Mesenchymal stem cell (in vitro differentiated cells and primary cell): Measurements from ENCODE around the gene TNRC6C.
A peak's percentile ranks its signal among the peaks of the same experiment; 100 is the strongest.

ENCODE experiments used
- DNase-seq: peaks from one replicate; pipeline ENCODE4 v3.0.0-alpha.2; 2013
- H2AFZ ChIP-seq: one replicate; pipeline ENCODE4 v1.6.1; 2013; ENCODE audit warnings: low read depth, mild to moderate bottlenecking, control low read depth, inconsistent platforms, low read length, moderate library complexity
- H2AK5ac ChIP-seq: 2 replicates; pipeline ENCODE4 v1.6.1; 2013; ENCODE audit warnings: low read length, moderate library complexity, mild to moderate bottlenecking, inconsistent platforms; ENCODE audit not compliant: severe bottlenecking
- H2BK120ac ChIP-seq: one replicate; pipeline ENCODE4 v1.6.1; 2013; ENCODE audit warnings: low read depth, mild to moderate bottlenecking, inconsistent platforms, low read length, moderate library complexity
- H2BK12ac ChIP-seq, 2 experiments: one replicate each; pipeline ENCODE4 v1.6.1; 2013; ENCODE audit warnings: inconsistent platforms in 2 of 2, low read length in 2 of 2, mild to moderate bottlenecking in 2 of 2, moderate library complexity in 2 of 2, control low read depth in 1 of 2
- H2BK15ac ChIP-seq: one replicate; pipeline ENCODE4 v1.6.1; 2013; ENCODE audit warnings: mild to moderate bottlenecking, low read depth, inconsistent platforms; ENCODE audit not compliant: poor library complexity, severe bottlenecking
- H2BK5ac ChIP-seq: 2 replicates; pipeline ENCODE4 v1.6.1; 2013; ENCODE audit warnings: low read depth, mild to moderate bottlenecking, low read length, control low read depth, inconsistent platforms; ENCODE audit not compliant: poor library complexity, severe bottlenecking
- H3K14ac ChIP-seq, 2 experiments: one replicate each; pipeline ENCODE4 v1.6.1; 2013; ENCODE audit warnings: inconsistent platforms in 2 of 2, low read length in 2 of 2, control low read depth in 1 of 2, mild to moderate bottlenecking in 1 of 2, moderate library complexity in 1 of 2
- H3K18ac ChIP-seq, 2 experiments: one replicate each; pipeline ENCODE4 v1.6.1; 2013; ENCODE audit warnings: inconsistent platforms in 2 of 2, low read length in 2 of 2, control low read depth in 1 of 2, low read depth in 1 of 2, mild to moderate bottlenecking in 1 of 2
- H3K23ac ChIP-seq, 2 experiments: one replicate each; pipeline ENCODE4 v1.6.1; 2013; ENCODE audit warnings: inconsistent platforms in 2 of 2, low read length in 2 of 2, mild to moderate bottlenecking in 2 of 2, moderate library complexity in 2 of 2, control low read depth in 1 of 2
- H3K27ac ChIP-seq: 2 replicates; pipeline ENCODE4 v1.5.1; 2013; ENCODE audit warnings: mild to moderate bottlenecking, moderate library complexity, low read length, control low read depth, inconsistent platforms; ENCODE audit not compliant: poor library complexity, severe bottlenecking
- H3K27me3 ChIP-seq, 2 experiments: 2 replicates each; pipeline versions ENCODE4 v1.6.1 to v1.7.0; 2013; ENCODE audit warnings: low read length in 2 of 2, mild to moderate bottlenecking in 2 of 2, moderate library complexity in 2 of 2, control low read depth in 1 of 2, inconsistent platforms in 1 of 2; ENCODE audit not compliant: control insufficient read depth in 1 of 2, insufficient read depth in 1 of 2
- H3K36me3 ChIP-seq, 2 experiments: 2 replicates each; pipeline versions ENCODE4 v1.6.1 to v1.7.0; 2013; ENCODE audit warnings: low read length in 2 of 2, control low read depth in 1 of 2, inconsistent platforms in 1 of 2, low read depth in 1 of 2, mild to moderate bottlenecking in 1 of 2; ENCODE audit not compliant: insufficient read depth in 2 of 2, control insufficient read depth in 1 of 2
- H3K4ac ChIP-seq, 2 experiments: one replicate each; pipeline ENCODE4 v1.6.1; 2013; ENCODE audit warnings: inconsistent platforms in 2 of 2, low read length in 2 of 2, mild to moderate bottlenecking in 2 of 2, moderate library complexity in 2 of 2, control low read depth in 1 of 2, low read depth in 1 of 2
- H3K4me1 ChIP-seq: 2 replicates; pipeline ENCODE4 v1.6.1; 2013; ENCODE audit warnings: low read depth, low read length, control low read depth; ENCODE audit not compliant: control insufficient read depth, insufficient read depth
- H3K4me2 ChIP-seq: 2 replicates; pipeline ENCODE4 v1.6.1; 2013; ENCODE audit warnings: low read length, mild to moderate bottlenecking, inconsistent platforms; ENCODE audit not compliant: poor library complexity, severe bottlenecking
- H3K4me3 ChIP-seq, 2 experiments: 2 replicates each; pipeline versions ENCODE4 v1.5.1 to v1.7.0; 2013; ENCODE audit warnings: low read length in 2 of 2, mild to moderate bottlenecking in 2 of 2, control low read depth in 1 of 2, low read depth in 1 of 2; ENCODE audit not compliant: insufficient read depth in 1 of 2
- H3K79me1 ChIP-seq: replicated peaks from 2 replicates; pipeline ENCODE4 v1.6.1; 2013; ENCODE audit warnings: mild to moderate bottlenecking, control low read depth, low read length, inconsistent platforms; ENCODE audit not compliant: poor library complexity, severe bottlenecking
- H3K9ac ChIP-seq: 2 replicates; pipeline ENCODE4 v1.7.0; 2013; ENCODE audit warnings: mild to moderate bottlenecking, low read length, moderate library complexity
- H3K9me3 ChIP-seq: 2 replicates; pipeline ENCODE4 v1.7.0; 2013; ENCODE audit warnings: mild to moderate bottlenecking, low read length; ENCODE audit not compliant: control insufficient read depth
- H4K8ac ChIP-seq: one replicate; pipeline ENCODE4 v1.6.1; 2013; ENCODE audit warnings: inconsistent platforms, mild to moderate bottlenecking, low read length, moderate library complexity
- H4K91ac ChIP-seq: one replicate; pipeline ENCODE4 v1.6.1; 2013; ENCODE audit warnings: mild to moderate bottlenecking, low read length, inconsistent platforms
- WGBS: methylation state at CpG from one replicate; pipeline ENCODE4 v1.1.7; 2013; ENCODE audit warnings: mixed read lengths; 5-methylcytosine and 5-hydroxymethylcytosine counted together

Gene TNRC6C

GRCh38 chr17:77925831-77926543 is 32.5 kb upstream of the TNRC6C start:
- 93% methylated on average over 10 of the region's 11 CpGs for WGBS
- no peak overlapping the region for H3K27ac ChIP-seq
- H2AK5ac ChIP-seq, result no peak overlapping the region
- peaks cover 71 to 91% of the 10 kb centered on the region in 2 experiments for H3K27me3 ChIP-seq
- H2BK15ac ChIP-seq, result no peak overlapping the region
- H2BK120ac ChIP-seq, result no peak overlapping the region
- no peak overlapping the region for H4K91ac ChIP-seq
- no peaks in the 10 kb centered on the region for H3K9me3 ChIP-seq
- no peak overlapping the region for H3K4me3 ChIP-seq
- no peak overlapping the region for H3K14ac ChIP-seq
- no peak overlapping the region for H2BK5ac ChIP-seq
- H3K4me2 ChIP-seq, result no peak overlapping the region
- H3K23ac ChIP-seq, result no peak overlapping the region
- H2BK12ac ChIP-seq, result no peak overlapping the region
- no peak overlapping the region for H2AFZ ChIP-seq
- H4K8ac ChIP-seq, result no peak overlapping the region
- DNase-seq, result no peak
- no peak overlapping the region for H3K9ac ChIP-seq
- no peak overlapping the region for H3K18ac ChIP-seq
- no peaks in the 10 kb centered on the region for H3K4me1 ChIP-seq
- no peaks in the 10 kb centered on the region for H3K36me3 ChIP-seq
- no peak overlapping the region for H3K4ac ChIP-seq
- no peaks in the 10 kb centered on the region for H3K79me1 ChIP-seq

- no peak overlapping the region for H4K8ac ChIP-seq
- H4K91ac ChIP-seq, result no peak overlapping the region
- H3K79me1 ChIP-seq, result no peaks in the 10 kb centered on the region
- no peak overlapping the region for H3K18ac ChIP-seq
- H3K9ac ChIP-seq, result no peak overlapping the region
- peaks cover 67 to 90% of the 10 kb centered on the region in 2 experiments for H3K27me3 ChIP-seq
- H3K27ac ChIP-seq, result no peak overlapping the region
- no peaks in the 10 kb centered on the region for H3K36me3 ChIP-seq
- no peak overlapping the region for H2AFZ ChIP-seq
- H2AK5ac ChIP-seq, result no peak overlapping the region
- no peak overlapping the region for H2BK12ac ChIP-seq
- no peaks in the 10 kb centered on the region for H3K4me1 ChIP-seq
- H3K23ac ChIP-seq, result no peak overlapping the region
- H3K14ac ChIP-seq, result no peak overlapping the region
- H3K4me3 ChIP-seq, result no peak overlapping the region
- H2BK120ac ChIP-seq, result no peak overlapping the region
- no peak for DNase-seq
- H2BK15ac ChIP-seq, result no peak overlapping the region
- no peaks in the 10 kb centered on the region for H3K9me3 ChIP-seq
- no peak overlapping the region for H2BK5ac ChIP-seq
- no peak overlapping the region for H3K4me2 ChIP-seq
- H3K4ac ChIP-seq, result no peak overlapping the region
- 87% methylated on average over 2 of the region's 2 CpGs for WGBS
These were observed 31.5 kb upstream of the TNRC6C start for GRCh38 chr17:77926981-77927380.

GRCh38 chr17:77927777-77928518 is 30.6 kb upstream of the TNRC6C start:
- Histone ChIP-seq H3K4ac (no peak overlapping the region), H3K18ac (no peak overlapping the region), H3K4me3 (no peak overlapping the region), H2BK5ac (no peak overlapping the region), H3K14ac (peak overlapping the region in 1 of 2 experiments; percentile 11), H4K91ac (no peak overlapping the region), H3K27me3 (peaks cover 62 to 88% of the 10 kb centered on the region in 2 experiments), H2AK5ac (no peak overlapping the region), H2AFZ (no peak overlapping the region), H3K23ac (no peak overlapping the region), H2BK12ac (no peak overlapping the region), H2BK120ac (no peak overlapping the region), H3K4me2 (no peak overlapping the region), H3K9me3 (no peaks in the 10 kb centered on the region), H3K36me3 (no peaks in the 10 kb centered on the region), H3K79me1 (no peaks in the 10 kb centered on the region), H3K4me1 (no peaks in the 10 kb centered on the region), H3K9ac (no peak overlapping the region), H4K8ac (no peak overlapping the region), H3K27ac (no peak overlapping the region), H2BK15ac (no peak overlapping the region)
- no peak for DNase-seq
- 81% methylated on average over 16 of the region's 16 CpGs for WGBS

- Histone ChIP-seq H3K23ac (no peak overlapping the region), H3K9ac (no peak overlapping the region), H2BK12ac (no peak overlapping the region), H3K4me3 (no peak overlapping the region), H3K79me1 (no peaks in the 10 kb centered on the region), H3K27ac (no peak overlapping the region), H3K27me3 (peaks cover 65 to 89% of the 10 kb centered on the region in 2 experiments), H4K91ac (no peak overlapping the region), H3K4me1 (no peaks in the 10 kb centered on the region), H2BK120ac (no peak overlapping the region), H3K14ac (no peak overlapping the region), H2AFZ (no peak overlapping the region), H3K4ac (no peak overlapping the region), H3K18ac (no peak overlapping the region), H3K36me3 (no peaks in the 10 kb centered on the region), H2AK5ac (no peak overlapping the region), H4K8ac (no peak overlapping the region), H3K4me2 (no peak overlapping the region), H3K9me3 (no peaks in the 10 kb centered on the region), H2BK5ac (no peak overlapping the region), H2BK15ac (no peak overlapping the region)
- DNase-seq, result no peak
- 69% methylated on average over 3 of the region's 3 CpGs for WGBS
These were observed 29.9 kb upstream of the TNRC6C start for GRCh38 chr17:77928519-77929179.
